ENCODE measurements around the gene CLEC2D.

CLEC2D gene

DNA sequence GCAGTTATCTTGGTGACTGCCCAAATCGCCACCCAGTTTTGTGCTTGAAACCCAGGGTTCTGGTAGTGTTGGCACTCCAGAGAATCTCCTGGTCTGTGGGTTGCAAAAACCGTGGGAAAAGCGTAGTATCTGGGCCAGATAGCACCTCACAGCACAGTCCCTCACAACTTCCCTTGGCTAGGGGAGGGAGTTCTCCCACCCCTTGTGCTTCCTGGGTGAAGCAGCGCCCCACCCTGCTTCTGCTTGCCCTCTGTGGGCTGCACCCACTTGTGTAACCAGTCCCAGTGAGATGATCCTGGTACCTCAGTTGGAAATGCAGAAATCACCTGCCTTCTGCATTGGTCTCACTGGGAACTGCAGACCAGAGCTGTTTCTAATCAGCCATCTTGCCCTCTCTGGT, 16.4 kb downstream of the CLEC2D start:
- H3K18ac ChIP-seq (ENCODE audit: low read depth in 1 of 2, low read length in 2 of 2) = no peak overlapping the region
- no peak for DNase-seq
- H3K4me1 ChIP-seq (ENCODE audit: control insufficient read depth, insufficient read depth, low read depth, low read length) = no peaks in the 10 kb centered on the region
- H2BK12ac ChIP-seq (ENCODE audit: low read length in 2 of 2) = no peak overlapping the region
- H2BK15ac ChIP-seq (ENCODE audit: low read depth, poor library complexity, severe bottlenecking) = no peak overlapping the region
- H2BK120ac ChIP-seq (ENCODE audit: low read depth, low read length) = no peak overlapping the region
- no peak overlapping the region for H3K23ac ChIP-seq (ENCODE audit: low read length in 2 of 2)
- H3K4ac ChIP-seq (ENCODE audit: low read depth in 1 of 2, low read length in 2 of 2) = no peak overlapping the region
- H3K9me3 ChIP-seq (ENCODE audit: control insufficient read depth, low read length) = no peaks in the 10 kb centered on the region
- no peak overlapping the region for H4K8ac ChIP-seq (ENCODE audit: low read length)
- WGBS = 95% methylated on average over 4 of the region's 4 CpGs
- no peak overlapping the region for H4K91ac ChIP-seq (ENCODE audit: low read length)
- H3K27ac ChIP-seq (ENCODE audit: low read length, poor library complexity, severe bottlenecking) = no peak overlapping the region
- H2AK5ac ChIP-seq (ENCODE audit: low read length, severe bottlenecking) = no peak overlapping the region
- no peaks in the 10 kb centered on the region for H3K27me3 ChIP-seq (ENCODE audit: control insufficient read depth in 1 of 2, insufficient read depth in 1 of 2, low read length in 2 of 2)
- no peak overlapping the region for H3K4me2 ChIP-seq (ENCODE audit: low read length, poor library complexity, severe bottlenecking)
- H3K36me3 ChIP-seq (ENCODE audit: control insufficient read depth in 1 of 2, insufficient read depth in 2 of 2, low read depth in 1 of 2, low read length in 2 of 2) = peaks cover 9 to 33% of the 10 kb centered on the region in 2 experiments
- H3K9ac ChIP-seq (ENCODE audit: low read length) = no peak overlapping the region
- H3K4me3 ChIP-seq (ENCODE audit: insufficient read depth in 1 of 2, low read depth in 1 of 2, low read length in 2 of 2) = no peak overlapping the region
- H3K14ac ChIP-seq (ENCODE audit: low read length in 2 of 2) = no peak overlapping the region
- no peaks in the 10 kb centered on the region for H3K79me1 ChIP-seq (replicated peaks; ENCODE audit: low read length, poor library complexity, severe bottlenecking)
- no peak overlapping the region for H2BK5ac ChIP-seq (ENCODE audit: low read depth, low read length, poor library complexity, severe bottlenecking)
- no peak overlapping the region for H2AFZ ChIP-seq (ENCODE audit: low read depth, low read length)

DNA sequence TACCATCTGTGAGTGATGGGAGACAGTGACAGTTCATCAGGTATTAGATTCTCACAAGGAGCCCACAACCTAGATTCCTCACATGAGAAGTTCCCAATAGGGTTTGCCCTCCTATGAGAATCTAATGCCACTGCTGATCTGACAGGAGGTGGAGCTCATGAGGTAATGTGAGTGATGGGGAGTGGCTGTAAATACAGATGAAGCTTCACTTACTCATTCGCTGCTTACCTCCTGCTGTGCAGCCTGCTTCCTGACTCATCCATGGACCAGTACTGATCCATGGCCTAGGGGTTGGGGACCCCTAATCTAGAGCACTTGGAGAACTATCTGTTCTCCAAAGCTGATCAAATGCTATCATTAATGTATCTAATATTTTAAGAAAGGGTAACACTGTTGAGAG, 17.7 kb downstream of the CLEC2D start:
- Histone ChIP-seq H4K8ac (ENCODE audit: low read length) (no peak overlapping the region), H3K14ac (ENCODE audit: low read length in 2 of 2) (no peak overlapping the region), H3K4ac (ENCODE audit: low read depth in 1 of 2, low read length in 2 of 2) (no peak overlapping the region), H2AFZ (ENCODE audit: low read depth, low read length) (no peak overlapping the region), H3K23ac (ENCODE audit: low read length in 2 of 2) (no peak overlapping the region), H3K27me3 (ENCODE audit: control insufficient read depth in 1 of 2, insufficient read depth in 1 of 2, low read length in 2 of 2) (no peaks in the 10 kb centered on the region), H3K4me3 (ENCODE audit: insufficient read depth in 1 of 2, low read depth in 1 of 2, low read length in 2 of 2) (no peak overlapping the region), H2BK12ac (ENCODE audit: low read length in 2 of 2) (no peak overlapping the region), H4K91ac (ENCODE audit: low read length) (no peak overlapping the region), H3K79me1 (replicated peaks; ENCODE audit: low read length, poor library complexity, severe bottlenecking) (no peaks in the 10 kb centered on the region), H3K27ac (ENCODE audit: low read length, poor library complexity, severe bottlenecking) (no peak overlapping the region), H3K9me3 (ENCODE audit: control insufficient read depth, low read length) (no peaks in the 10 kb centered on the region), H2BK5ac (ENCODE audit: low read depth, low read length, poor library complexity, severe bottlenecking) (no peak overlapping the region), H3K4me1 (ENCODE audit: control insufficient read depth, insufficient read depth, low read depth, low read length) (no peaks in the 10 kb centered on the region), H3K4me2 (ENCODE audit: low read length, poor library complexity, severe bottlenecking) (no peak overlapping the region), H2AK5ac (ENCODE audit: low read length, severe bottlenecking) (no peak overlapping the region), H3K9ac (ENCODE audit: low read length) (no peak overlapping the region), H2BK15ac (ENCODE audit: low read depth, poor library complexity, severe bottlenecking) (no peak overlapping the region), H3K36me3 (ENCODE audit: control insufficient read depth in 1 of 2, insufficient read depth in 2 of 2, low read depth in 1 of 2, low read length in 2 of 2) (peaks cover 9 to 28% of the 10 kb centered on the region in 2 experiments), H3K18ac (ENCODE audit: low read depth in 1 of 2, low read length in 2 of 2) (no peak overlapping the region), H2BK120ac (ENCODE audit: low read depth, low read length) (no peak overlapping the region)
- no peak for DNase-seq
- WGBS = no CpG with 5 or more reads among the region's 1 CpG

DNA sequence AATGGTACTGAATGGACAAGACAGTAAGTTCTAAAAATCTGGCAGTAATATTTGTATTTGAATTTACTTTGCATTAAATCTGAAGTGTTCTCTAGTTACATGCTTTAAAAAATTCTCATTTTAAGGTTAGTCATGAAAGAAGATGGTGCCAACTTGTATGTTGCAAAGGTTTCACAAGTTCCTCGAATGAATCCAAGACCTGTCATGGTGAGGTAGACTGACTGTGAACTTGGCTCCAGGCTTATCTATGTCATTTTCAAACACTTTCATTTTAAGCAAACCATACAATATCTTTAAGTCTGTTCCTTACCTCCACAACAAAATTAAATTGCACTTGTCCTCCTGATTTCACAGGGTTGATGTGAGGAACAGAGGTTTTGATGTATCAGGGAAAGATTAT, 23.4 kb downstream of the CLEC2D start:
- Histone ChIP-seq H3K9ac (ENCODE audit: low read length) (no peak overlapping the region), H2BK12ac (ENCODE audit: low read length in 2 of 2) (no peak overlapping the region), H2AK5ac (ENCODE audit: low read length, severe bottlenecking) (no peak overlapping the region), H4K91ac (ENCODE audit: low read length) (no peak overlapping the region), H3K4me1 (ENCODE audit: control insufficient read depth, insufficient read depth, low read depth, low read length) (no peaks in the 10 kb centered on the region), H3K18ac (ENCODE audit: low read depth in 1 of 2, low read length in 2 of 2) (no peak overlapping the region), H3K27ac (ENCODE audit: low read length, poor library complexity, severe bottlenecking) (no peak overlapping the region), H2BK15ac (ENCODE audit: low read depth, poor library complexity, severe bottlenecking) (no peak overlapping the region), H3K4ac (ENCODE audit: low read depth in 1 of 2, low read length in 2 of 2) (no peak overlapping the region), H3K14ac (ENCODE audit: low read length in 2 of 2) (no peak overlapping the region), H3K23ac (ENCODE audit: low read length in 2 of 2) (no peak overlapping the region), H3K36me3 (ENCODE audit: control insufficient read depth in 1 of 2, insufficient read depth in 2 of 2, low read depth in 1 of 2, low read length in 2 of 2) (peaks cover 8 to 50% of the 10 kb centered on the region in 2 experiments), H3K79me1 (replicated peaks; ENCODE audit: low read length, poor library complexity, severe bottlenecking) (no peaks in the 10 kb centered on the region), H2AFZ (ENCODE audit: low read depth, low read length) (no peak overlapping the region), H3K27me3 (ENCODE audit: control insufficient read depth in 1 of 2, insufficient read depth in 1 of 2, low read length in 2 of 2) (no peaks in the 10 kb centered on the region), H4K8ac (ENCODE audit: low read length) (no peak overlapping the region), H3K4me2 (ENCODE audit: low read length, poor library complexity, severe bottlenecking) (no peak overlapping the region), H3K4me3 (ENCODE audit: insufficient read depth in 1 of 2, low read depth in 1 of 2, low read length in 2 of 2) (no peak overlapping the region), H3K9me3 (ENCODE audit: control insufficient read depth, low read length) (no peaks in the 10 kb centered on the region), H2BK5ac (ENCODE audit: low read depth, low read length, poor library complexity, severe bottlenecking) (no peak overlapping the region), H2BK120ac (ENCODE audit: low read depth, low read length) (no peak overlapping the region)
- DNase-seq = no peak
- 100% methylated on average over 1 of the region's 1 CpG for WGBS

DNA sequence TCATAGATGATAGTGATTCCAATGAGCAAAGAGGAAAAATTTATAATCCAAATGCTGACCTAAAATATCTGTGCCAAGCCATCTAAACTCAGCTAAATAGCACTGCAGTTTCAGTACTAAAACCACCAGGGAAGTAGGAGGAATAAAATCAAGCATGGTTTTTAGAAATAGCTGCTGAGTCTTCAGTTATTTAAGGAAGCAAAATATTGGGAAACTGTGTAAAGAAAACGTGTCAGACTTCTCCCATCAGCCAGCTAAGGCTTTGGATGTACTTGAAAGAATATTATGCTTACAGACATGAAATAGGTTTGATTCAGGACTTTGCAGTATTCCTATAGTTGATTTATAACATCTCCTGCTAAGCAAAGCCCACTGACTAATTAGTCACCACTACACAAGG, 24.7 kb downstream of the CLEC2D start:
- WGBS = no CpG with 5 or more reads among the region's 1 CpG
- Histone ChIP-seq H3K79me1 (replicated peaks; ENCODE audit: low read length, poor library complexity, severe bottlenecking) (no peaks in the 10 kb centered on the region), H3K18ac (ENCODE audit: low read depth in 1 of 2, low read length in 2 of 2) (no peak overlapping the region), H3K27ac (ENCODE audit: low read length, poor library complexity, severe bottlenecking) (no peak overlapping the region), H3K4me3 (ENCODE audit: insufficient read depth in 1 of 2, low read depth in 1 of 2, low read length in 2 of 2) (no peak overlapping the region), H3K27me3 (ENCODE audit: control insufficient read depth in 1 of 2, insufficient read depth in 1 of 2, low read length in 2 of 2) (no peaks in the 10 kb centered on the region), H3K4ac (ENCODE audit: low read depth in 1 of 2, low read length in 2 of 2) (no peak overlapping the region), H2BK120ac (ENCODE audit: low read depth, low read length) (no peak overlapping the region), H4K91ac (ENCODE audit: low read length) (no peak overlapping the region), H3K36me3 (ENCODE audit: control insufficient read depth in 1 of 2, insufficient read depth in 2 of 2, low read depth in 1 of 2, low read length in 2 of 2) (peaks cover 6 to 41% of the 10 kb centered on the region in 2 experiments), H3K14ac (ENCODE audit: low read length in 2 of 2) (no peak overlapping the region), H2BK12ac (ENCODE audit: low read length in 2 of 2) (no peak overlapping the region), H3K4me2 (ENCODE audit: low read length, poor library complexity, severe bottlenecking) (no peak overlapping the region), H2BK15ac (ENCODE audit: low read depth, poor library complexity, severe bottlenecking) (no peak overlapping the region), H4K8ac (ENCODE audit: low read length) (no peak overlapping the region), H2AFZ (ENCODE audit: low read depth, low read length) (no peak overlapping the region), H3K23ac (ENCODE audit: low read length in 2 of 2) (no peak overlapping the region), H3K4me1 (ENCODE audit: control insufficient read depth, insufficient read depth, low read depth, low read length) (no peaks in the 10 kb centered on the region), H2BK5ac (ENCODE audit: low read depth, low read length, poor library complexity, severe bottlenecking) (no peak overlapping the region), H3K9me3 (ENCODE audit: control insufficient read depth, low read length) (no peaks in the 10 kb centered on the region), H2AK5ac (ENCODE audit: low read length, severe bottlenecking) (no peak overlapping the region), H3K9ac (ENCODE audit: low read length) (no peak overlapping the region)
- DNase-seq = no peak

Measured in mesenchymal stem cell (in vitro differentiated cells and primary cell).